GM18519 (cell line): ENCODE measurements around the gene SYNJ2.

Experiments
- ATAC-seq: cut with Tn5 transposase; IDR thresholded peaks from one replicate; pipeline ENCODE4 v1.9.1; 2021; ENCODE audit warnings: mild to moderate bottlenecking, moderate library complexity; ENCODE audit not compliant: unreplicated experiment, low FRiP score

The SYNJ2 gene

DNA sequence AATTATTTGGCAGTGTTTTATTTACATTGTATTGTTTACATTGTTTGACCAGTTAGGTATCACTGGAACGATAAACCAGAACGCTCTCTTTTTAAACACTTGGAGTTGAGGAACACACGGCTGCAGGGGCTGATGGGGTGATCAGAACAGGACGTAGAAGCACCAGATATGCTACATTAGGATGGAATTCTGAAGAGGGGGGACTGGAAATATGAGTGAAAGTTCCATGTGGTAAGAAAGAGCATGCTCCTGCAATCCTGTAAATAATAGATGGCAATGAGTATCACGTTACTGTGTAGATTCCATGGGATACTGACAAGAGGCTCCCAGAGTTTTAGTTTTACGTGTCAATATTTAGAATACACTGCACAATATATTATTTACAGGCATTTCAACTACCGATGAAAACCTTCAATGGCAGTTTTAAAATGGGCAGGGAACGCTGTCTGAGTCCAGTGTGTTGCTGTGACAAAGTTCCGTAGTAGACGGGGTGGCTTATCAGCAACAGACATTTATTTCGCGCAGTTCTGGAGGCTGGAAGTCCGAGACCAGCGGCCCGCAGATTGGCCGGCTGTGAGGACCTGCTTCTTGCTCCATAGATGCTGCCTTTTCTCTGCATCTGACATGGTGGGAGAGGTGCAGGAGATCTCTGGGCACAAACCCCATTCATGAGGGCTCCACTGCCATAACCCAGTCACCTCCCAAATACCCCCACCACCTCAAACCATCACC, 43.1 kb downstream of the SYNJ2 start:
- ATAC-seq: no peak

DNA sequence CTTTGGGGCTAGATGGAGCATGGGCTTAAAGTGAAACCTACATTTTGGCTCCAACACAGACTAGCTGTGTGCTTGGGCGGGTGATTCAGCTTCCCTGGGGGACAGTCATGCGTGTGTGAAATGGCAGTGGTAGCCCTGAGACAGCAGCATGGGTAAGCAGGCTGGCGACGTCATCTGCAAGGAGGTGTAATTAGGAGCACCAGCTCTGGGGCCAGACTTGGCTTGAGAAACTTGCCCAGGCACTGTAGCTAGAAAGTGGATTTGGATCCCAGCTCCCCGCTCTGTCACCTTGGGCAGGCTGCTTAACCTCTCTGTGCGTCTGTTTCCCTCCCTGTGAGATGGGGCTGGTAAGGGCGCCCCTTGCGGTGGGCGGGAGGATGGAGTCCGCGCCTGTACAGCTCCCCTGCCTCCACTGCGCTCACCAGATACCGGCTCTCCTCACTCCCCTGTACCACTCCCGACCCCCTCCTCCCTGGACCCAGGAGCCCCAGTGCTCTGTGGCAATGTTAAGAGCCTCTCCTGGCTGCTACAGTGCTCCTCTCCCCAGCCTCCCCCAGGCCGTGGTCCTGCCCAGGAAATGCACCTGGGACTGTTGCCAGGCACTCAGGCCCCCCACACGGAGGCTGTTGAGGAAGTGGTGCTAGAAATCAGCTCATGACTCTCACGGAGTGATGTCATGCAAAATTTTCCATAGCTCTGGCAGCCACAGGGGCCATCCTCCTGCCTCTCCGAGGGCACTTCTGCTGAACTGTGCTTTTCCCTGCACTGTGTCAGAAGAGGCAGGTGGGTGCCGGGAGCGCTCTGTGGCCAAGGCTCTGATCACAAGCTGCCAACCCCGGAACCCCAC, 44.6 kb downstream of the SYNJ2 start:
- ATAC-seq: peak; percentile 76

DNA sequence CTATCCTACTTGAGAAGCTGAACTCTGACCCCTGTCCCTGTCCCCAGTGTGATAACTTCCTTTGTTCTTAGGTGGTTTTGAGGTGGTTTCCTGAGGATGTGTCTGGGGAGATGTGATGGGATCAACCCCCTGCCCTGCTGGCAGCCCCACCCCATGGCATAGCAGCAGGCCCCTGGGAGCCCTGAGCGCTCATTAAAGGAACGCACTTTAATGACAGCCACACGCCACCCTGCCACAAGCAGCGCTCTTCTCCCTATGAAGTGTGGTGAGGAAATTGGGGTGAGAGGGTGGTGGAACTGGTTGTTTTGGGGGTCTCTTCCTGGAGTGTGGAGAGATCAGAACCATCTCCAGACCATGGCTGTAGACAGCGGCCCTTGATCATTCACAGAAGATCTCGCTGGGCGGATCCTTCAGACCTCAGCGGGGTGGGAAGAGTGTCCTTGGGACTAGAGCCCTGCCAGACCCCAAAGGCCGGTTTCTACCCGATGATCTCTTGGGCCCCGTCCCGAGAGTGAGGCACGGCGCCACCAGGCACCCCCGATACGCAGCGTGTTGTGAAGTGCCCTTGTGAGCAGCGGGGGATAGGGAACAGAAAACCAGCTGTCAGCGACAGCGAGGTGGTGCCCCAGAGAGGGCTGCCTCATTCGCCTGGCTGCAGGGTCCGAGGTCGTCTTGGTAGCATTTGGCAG, 45.4 kb downstream of the SYNJ2 start:
- ATAC-seq: no peak

DNA sequence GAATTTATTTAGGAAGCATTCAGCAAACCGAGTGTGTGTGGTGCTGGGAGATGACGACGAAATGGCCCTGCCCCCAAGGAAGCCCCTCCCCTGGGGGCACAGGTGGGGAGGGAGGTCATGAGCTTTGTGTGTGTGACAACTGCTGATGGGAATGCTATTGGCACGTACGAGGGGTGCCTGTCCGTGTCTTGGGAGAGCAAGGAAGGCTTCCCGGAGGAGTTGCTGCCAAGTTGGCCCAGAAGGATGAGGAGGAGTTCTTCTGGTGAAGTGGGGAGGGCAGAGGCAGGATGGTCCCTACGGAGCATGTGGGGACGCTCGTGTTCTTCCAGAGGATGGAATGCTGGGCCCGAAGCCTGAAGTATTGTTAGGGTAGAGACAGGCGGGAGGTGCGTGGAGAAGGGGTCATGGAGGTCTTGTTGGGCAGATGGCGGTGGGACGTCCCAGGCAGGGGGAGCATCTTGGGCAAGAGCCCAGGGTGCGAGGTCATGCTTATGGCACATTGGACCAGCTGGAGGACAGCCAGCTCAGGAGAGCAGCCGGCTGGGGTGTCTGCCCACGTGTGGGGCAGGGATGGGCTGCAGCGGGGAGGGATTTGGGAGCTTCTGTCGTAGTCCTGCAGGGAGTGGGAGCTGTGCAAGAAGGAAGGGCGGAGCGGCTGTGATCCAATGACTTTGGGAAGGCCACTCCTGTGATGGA, 46.1 kb downstream of the SYNJ2 start:
- ATAC-seq: no peak

DNA sequence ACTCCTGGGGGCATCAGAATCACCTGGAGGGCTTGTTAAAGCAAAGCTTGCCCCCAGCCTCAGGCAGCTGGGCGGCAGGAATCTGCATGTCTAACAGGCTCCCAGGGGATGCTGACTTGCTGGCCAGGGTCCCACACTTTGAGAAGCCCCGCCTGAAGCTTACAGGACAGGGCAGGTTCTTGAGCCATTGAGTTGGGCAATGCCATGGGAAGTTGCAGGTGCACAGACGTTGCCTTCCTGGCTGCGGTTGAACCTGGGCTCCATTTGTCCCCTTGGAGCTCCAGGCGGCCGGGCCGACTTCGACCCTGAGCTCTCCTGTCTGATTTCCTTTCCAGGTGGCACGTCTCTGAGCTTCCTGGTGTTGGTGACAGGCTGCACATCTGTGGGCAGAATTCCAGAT, 46.8 kb downstream of the SYNJ2 start:
- no peak for ATAC-seq

DNA sequence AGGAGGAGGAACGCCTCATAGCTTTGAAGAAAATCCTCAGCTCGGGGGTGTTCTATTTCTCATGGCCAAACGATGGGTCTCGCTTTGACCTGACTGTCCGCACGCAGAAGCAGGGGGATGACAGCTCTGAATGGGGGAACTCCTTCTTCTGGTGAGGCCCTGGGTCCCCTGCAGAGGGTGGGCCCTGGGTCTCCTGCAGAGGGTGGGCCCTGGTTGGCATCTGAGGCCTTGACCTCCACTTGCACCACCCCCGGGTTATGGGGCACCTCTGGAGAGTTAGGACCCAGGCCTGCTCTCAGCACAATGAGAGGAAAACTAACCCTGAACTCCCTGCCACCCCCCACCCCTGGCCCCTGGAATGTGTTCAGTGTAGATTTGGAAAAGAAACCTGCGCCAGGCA, 47.2 kb downstream of the SYNJ2 start:
- ATAC-seq: no peak

DNA sequence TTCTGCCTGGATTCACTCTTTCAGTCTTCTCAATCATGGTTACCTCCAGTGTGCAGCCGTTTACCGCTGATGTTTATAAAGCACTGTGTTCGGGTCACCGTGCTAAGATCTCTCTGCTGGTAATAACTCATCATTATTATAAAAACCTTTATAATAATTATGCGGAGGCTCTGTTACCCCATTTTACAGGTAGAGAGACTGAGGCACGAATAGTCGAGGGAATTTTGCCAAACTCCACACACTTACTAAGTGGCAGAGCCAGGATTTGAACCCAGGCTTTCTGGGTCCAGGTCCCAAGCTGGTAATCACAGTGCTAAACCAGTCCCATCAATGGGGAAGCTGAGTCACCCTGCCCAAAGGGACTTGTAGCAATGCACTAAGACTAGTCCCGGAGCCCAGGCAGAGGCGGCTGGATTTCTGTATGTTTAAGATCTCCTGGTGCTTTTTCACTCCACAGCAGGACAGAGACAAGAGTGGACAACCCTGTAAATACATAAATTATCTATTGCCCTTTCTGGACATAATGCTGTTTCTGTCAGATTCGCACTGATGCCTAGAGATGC, 48.1 kb downstream of the SYNJ2 start:
- ATAC-seq: no peak

DNA sequence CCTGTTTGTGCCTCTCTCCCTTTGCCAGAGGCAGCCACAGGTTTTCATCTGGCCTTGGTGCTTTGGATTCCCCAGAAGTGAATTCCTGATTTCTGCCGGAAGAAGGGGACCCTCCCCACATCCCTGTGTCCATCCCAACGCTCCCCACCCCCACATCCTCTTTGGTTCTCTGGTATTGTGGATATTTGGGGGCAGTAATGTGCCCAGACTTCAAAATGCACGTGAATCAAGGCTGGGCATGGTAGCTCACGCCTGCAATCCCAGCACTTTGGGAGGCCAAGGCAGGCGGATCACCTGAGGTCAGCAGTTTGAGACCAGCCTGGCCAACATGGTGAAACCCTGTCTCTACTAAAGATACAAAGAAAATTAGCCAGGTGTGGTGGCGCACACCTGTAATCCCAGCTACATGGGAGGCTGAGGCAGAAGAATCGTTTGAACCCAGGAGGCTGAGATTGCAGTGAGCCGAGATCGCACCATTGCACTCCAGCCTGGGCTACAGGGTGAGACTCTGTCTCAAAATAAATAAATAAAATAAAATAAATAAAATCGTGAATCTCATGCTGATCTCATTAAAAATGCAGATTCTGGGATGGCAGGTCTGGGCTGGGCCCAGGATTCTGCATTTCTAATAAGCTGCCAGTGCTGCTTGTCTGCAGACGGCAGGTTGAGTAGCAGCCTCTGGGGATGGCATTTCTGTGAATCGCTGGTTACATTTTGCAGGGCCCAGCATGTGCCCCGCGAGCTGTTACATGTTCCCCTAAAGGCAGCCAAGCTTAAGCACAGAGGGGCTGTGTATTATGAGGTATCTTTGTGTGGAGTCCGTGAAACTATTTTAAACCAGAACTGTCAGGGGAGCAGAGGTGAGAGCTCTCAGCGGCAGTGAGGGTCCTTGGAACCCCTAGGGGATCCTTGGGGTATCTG, 49.0 kb downstream of the SYNJ2 start:
- ATAC-seq: no peak

DNA sequence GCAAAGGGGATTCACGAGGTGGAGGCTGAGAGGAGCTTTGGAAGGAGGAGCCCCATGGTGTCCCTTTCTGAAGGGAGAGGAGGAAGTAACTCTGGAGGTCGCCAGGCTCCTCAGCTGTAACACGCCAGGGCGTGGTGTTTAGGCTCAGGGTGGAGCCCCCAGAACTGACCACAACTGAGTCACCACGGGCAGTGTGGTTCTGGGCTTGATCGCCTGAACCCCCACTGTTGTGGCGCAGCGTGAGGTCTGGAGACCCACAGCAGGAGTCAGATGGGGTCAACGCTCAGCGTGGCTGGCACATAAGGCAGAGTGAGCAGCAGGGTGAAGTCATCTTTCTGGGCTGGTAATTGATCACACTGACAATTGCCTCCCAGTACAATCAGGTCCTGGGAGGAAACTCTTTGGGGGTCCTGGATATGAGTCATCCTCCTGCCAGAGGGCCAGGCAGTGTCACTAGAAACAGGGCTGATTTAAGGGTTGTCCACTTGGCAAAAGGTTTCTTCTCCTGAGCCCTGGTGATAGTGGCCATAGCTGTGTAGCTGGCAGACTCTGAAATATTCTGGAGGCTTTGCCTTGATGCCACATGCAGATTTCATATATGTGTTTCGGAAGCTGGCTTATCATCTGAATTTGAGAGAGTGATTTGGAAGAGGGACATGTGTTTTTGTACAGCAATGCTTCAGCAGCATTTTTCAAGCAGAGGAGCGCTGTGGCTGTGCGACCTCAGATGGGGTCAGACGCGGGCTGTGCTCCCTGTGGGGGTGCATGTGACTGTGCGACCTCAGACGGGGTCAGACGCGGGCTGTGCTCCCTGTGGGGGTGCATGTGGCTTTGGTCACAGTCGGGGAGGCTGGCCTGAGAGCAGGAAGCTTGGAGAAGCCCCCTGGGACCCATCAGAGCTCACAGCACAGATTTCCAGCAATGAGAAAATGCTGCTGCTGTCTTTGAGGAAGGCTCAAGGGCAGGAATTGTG, 50.0 kb downstream of the SYNJ2 start:
- no peak for ATAC-seq

DNA sequence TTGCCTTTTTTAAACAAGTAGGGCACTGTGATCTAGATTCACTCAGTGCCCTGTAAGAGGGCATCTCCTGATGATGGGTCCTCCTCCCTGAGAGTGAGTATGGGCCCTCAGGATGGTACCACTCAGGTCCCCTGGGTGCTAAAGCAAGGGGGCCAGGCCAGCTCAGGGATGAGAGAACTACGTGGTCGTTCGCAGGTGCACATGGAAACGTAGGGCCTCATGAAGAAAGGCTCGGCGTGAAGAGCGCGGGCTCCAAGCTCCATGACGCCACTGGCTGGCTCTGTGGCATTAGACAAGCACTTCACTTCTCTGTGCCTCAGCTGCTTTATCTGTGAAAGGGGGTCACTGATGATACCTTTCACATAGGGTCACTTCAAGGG, 50.7 kb downstream of the SYNJ2 start:
- no peak for ATAC-seq

DNA sequence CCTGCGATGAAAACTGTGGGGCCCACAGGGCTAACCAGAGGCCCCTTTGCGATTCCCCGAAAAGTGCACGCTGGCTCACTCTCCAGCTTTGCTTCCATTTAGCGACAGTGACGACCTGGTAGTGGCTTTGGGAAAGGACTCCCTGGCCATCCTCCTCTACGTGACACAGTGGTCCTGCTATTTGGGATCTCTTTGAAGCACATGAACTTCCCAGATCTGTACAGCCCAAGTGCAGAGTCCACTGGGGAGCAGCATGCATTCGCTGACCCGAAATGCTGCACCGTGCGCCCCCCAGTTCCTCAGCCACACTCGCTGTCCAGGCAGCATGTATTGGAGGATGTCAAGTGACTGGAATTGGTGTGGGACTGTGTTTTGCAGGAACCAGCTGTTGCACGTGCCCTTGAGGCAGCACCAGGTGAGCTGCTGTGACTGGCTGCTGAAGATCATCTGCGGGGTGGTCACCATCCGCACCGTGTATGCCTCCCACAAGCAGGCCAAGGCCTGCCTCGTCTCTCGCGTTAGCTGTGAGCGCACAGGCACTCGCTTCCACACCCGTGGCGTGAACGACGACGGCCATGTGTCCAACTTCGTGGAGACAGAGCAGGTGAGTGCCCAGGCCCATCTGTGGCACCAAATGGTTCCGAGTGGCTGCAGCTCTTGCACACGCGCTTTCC, 51.6 kb downstream of the SYNJ2 start:
- no peak for ATAC-seq

DNA sequence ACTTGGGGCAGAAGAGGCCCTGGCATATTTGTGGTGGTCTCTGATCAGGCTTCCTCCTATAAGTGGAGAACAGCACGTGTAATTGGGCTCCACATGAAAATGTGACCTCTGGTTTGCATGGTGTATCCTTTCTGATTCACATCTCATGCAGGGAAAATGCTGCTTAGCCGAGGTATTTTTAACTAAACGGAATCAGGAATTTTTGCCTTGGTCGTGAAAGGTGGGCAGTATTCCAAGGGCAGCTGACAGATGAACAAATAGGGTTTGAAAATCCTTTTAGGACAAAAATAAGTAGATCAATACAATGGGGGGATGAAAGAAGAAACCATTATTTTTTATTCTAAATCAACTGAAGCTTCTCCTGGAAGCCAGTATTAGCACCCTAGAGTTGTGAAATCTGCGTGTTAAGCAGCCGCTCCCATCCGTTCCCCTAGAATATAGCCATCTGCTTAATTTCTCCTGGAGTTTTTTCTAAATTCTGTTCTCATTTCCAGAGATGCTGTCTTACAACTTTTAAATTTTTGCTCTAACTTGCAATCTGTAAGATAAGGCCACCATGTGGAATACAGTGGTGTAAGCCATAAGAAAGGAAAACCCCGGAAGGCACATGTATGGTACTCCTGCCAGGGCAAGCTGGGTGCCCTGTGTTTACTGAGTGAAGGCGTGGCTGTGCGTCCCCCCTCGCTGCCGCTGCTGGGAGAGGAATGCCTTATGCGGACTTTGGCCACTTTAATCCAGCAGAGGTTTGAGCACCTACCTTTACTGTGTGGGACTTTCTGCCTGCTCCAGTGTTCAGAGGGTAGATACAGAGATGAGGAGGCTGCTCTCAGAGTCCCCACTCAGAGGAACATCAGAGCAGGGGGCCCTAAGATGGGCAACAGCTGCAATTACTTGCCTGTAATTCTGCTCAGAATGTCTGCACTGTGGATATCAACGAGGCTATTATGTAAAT, 52.4 kb downstream of the SYNJ2 start:
- no peak for ATAC-seq

DNA sequence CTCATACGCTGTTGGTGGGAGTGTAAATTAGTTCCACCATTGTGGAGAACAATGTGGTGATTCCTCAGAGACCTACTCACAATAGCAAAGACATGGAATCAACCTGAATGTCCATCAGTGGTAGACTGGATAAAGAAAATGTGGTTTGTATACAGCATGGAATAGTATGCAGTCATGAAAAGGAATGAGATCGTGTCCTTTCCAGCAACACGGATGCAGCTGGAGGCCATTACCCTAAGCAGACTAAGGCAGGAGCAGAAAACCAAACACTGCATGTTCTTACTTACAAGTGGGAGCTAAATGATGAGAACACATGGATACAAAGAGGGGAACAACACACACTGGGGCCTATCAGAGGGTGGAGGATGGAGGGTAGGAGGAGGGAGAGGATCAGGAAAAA, 54.6 kb downstream of the SYNJ2 start:
- no peak for ATAC-seq

DNA sequence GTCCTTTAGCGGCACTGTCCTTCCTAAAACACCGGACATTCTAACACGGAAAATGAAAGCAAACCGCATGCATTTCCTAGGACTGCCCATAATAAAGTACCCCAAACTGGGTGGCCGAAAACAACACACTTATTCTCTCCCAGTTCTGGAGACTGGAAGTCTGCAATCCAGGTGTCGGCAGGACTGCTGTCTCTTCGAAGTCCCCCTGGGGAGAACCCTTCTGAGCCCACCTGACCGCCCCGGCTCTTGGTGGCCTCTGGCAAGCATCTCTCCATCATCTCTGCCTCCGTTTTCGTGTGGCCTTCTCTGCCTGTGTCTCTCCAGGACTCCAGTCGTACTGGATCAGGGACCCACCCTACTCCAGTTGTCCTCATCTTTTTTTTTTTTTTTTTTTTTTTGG, 55.4 kb downstream of the SYNJ2 start:
- ATAC-seq: no peak

DNA sequence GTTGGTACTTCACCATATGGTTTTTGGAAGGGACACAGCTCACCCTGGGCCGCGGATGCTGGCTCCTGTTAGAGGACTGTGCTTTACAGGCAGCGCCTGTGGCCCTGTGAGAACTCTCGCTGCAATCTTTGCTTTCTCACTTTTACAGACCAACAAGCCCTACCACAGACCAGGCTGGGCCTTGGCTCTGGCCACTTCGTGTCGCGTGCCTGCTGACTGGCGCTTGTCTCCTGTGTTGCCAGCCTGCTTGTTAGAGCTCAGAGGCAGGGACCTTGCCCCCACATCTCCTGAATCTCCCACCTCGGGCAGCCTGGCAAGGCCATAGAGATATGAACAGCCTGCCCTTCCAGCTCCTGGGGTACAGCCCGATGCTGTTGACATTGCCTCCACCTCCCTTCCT, 56.1 kb downstream of the SYNJ2 start:
- ATAC-seq: no peak

DNA sequence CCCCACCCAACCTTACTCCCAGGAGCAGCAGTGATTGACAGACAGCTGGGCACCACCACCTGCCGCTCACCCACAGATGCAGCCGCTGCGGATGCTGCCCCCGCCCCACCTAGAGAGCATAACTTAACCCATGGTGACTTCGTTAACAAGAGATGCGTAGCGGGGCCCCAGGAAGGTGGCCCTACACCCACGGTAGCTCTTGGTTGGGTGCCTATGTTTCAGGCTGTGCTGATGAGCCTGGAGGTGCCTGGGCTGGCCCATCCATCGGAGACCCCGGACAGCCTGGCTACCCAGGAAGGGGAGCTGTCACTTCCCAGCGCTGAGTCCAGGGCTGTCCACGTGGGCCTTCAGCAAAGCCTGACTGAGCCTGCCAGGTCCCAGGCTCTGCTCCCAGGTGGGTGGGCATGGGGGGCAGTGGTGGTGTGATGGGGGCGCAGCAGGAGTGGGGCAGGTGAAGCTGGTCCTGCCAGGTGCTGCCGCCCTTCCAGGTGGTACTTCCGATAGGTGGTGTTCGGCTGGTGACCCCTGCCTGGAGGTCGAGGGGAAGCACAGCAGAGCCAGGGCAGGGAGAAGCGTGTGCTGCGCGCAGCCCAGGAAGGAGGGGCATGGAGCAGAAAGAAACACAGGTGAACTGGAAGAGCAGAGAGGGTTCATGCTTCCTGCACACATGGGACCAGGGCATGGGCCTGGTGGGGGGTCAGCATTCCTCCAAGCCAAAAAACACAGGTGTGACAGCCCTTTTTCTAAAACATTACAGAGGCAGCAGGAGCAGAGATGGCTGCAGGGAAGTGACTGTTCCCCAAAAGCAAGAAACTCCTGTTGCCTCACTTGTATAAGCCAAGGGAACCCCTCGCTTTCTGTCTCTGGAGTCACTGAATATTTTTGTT, 56.9 kb downstream of the SYNJ2 start:
- no peak for ATAC-seq
